HepG2 (cell line): ENCODE data around the gene FAM13B. TPM values are rescaled to one million over a fixed set of nuclear protein-coding genes. Genes with fewer than 3 reads are reported as not detected.

Experiments
- ATAC-seq: fragments of 200-7000 bp; cut with Tn5 transposase; 3 replicates; pipeline ENCODE4 v1.9.1; 2020; ENCODE audit warnings: mild to moderate bottlenecking, moderate library complexity
- BruUV-seq: library from RNA; stranded (reverse); fragments of 400-500 nt; replicated peaks from 2 replicates; lab custom pipeline; 2021; lab: Mats Ljungman, UMichigan
- CTCF ChIA-PET: fragments of 300-600 bp; formaldehyde crosslinking; extraction: SDS; loops from one replicate; lab custom pipeline; 2021; ENCODE audit warnings: low total read pairs, inconsistent platforms, low intra/inter-chr PET ratio; lab: Yijun Ruan, JAX
- POLR2A ChIA-PET: fragments of 350-600 bp; sonication (Branson Sonifier 250); formaldehyde crosslinking; loops from one replicate; lab custom pipeline; 2020; ENCODE audit warnings: antibody characterized with exemption, inconsistent platforms; lab: Yijun Ruan, JAX
- DNase-seq: peaks from one replicate; pipeline ENCODE4 v3.0.0-alpha.2; 2015; ENCODE audit warnings: low spot score
- FAIRE-seq: peaks from 3 replicates; lab custom pipeline; 2011; peaks lifted over from hg19 to GRCh38; lab: Jason Lieb, UNC
- H2AFZ ChIP-seq: one replicate; pipeline ENCODE4 v1.6.1; 2011; ENCODE audit warnings: low read length, inconsistent platforms
- H3K27ac ChIP-seq: fragments of 300-600 bp; 3 replicates; pipeline ENCODE4 v1.8.0; 2011; ENCODE audit warnings: mixed run types, mild to moderate bottlenecking, mixed read lengths, low read length, inconsistent platforms; ENCODE audit not compliant: insufficient read depth; ENCODE audit errors: extremely low read length
- H3K27me3 ChIP-seq, 2 experiments: fragments of 200-600 bp in 1 of 2; 2 replicates in 1 of 2; 3 replicates in 1 of 2; pipeline versions ENCODE4 v1.6.0 to v1.8.0; 2011; ENCODE audit warnings: low read length in 2 of 2, mild to moderate bottlenecking in 2 of 2, moderate library complexity in 2 of 2, inconsistent platforms in 1 of 2; ENCODE audit not compliant: insufficient read depth in 2 of 2, control insufficient read depth in 1 of 2
- H3K36me3 ChIP-seq, 2 experiments: fragments of 200-600 bp in 1 of 2; replicated peaks in 1 of 2; 2 replicates in 1 of 2; 3 replicates in 1 of 2; pipeline versions ENCODE4 v1.5.1 to v1.8.0; 2011; ENCODE audit warnings: low read length in 2 of 2, inconsistent platforms in 1 of 2; ENCODE audit not compliant: insufficient read depth in 2 of 2, control insufficient read depth in 1 of 2
- H3K4me1 ChIP-seq: 2 replicates; pipeline ENCODE4 v1.5.1; 2012; ENCODE audit warnings: low read length, inconsistent platforms; ENCODE audit not compliant: insufficient read depth
- H3K4me2 ChIP-seq: 2 replicates; pipeline ENCODE4 v1.6.0; 2011; ENCODE audit warnings: low read depth, low read length, inconsistent platforms
- H3K4me3 ChIP-seq, 3 experiments: fragments of 200-600 bp in 1 of 3; sonication (generic), shearing (Covaris generic) in 1 of 3; replicated peaks in 1 of 3; 2 replicates each; pipeline ENCODE4 v1.5.1; 2011 to 2016; ENCODE audit warnings: low read length in 3 of 3, inconsistent platforms in 2 of 3, low read depth in 2 of 3, mild to moderate bottlenecking in 2 of 3, control low read depth in 1 of 3, mixed read lengths in 1 of 3; ENCODE audit not compliant: insufficient read depth in 1 of 3
- H3K79me2 ChIP-seq: one replicate; pipeline ENCODE4 v1.6.1; 2011; ENCODE audit warnings: low read length, inconsistent platforms; ENCODE audit not compliant: insufficient read depth
- H3K9ac ChIP-seq: 2 replicates; pipeline ENCODE4 v1.6.0; 2011; ENCODE audit warnings: mild to moderate bottlenecking, low read depth, low read length, inconsistent platforms; ENCODE audit not compliant: insufficient read depth
- H3K9me3 ChIP-seq: 2 replicates; pipeline ENCODE4 v1.5.1; 2012; ENCODE audit warnings: mild to moderate bottlenecking, low read length
- H4K20me1 ChIP-seq: 2 replicates; pipeline ENCODE4 v1.6.0; 2011; ENCODE audit warnings: inconsistent platforms, mild to moderate bottlenecking, low read length, moderate library complexity; ENCODE audit not compliant: insufficient read depth
- BRCA1 ChIP-seq: sonication (generic); formaldehyde crosslinking; IDR thresholded peaks from 2 replicates; pipeline ENCODE4 v1.4.0; 2020; ENCODE audit warnings: missing genetic modification reagents
- CAMTA2 ChIP-seq: sonication (generic); formaldehyde crosslinking; IDR thresholded peaks from 2 replicates; pipeline ENCODE4 v1.4.0; 2020; ENCODE audit warnings: mild to moderate bottlenecking, missing genetic modification reagents, borderline replicate concordance
- PAWR ChIP-seq: sonication (generic); formaldehyde crosslinking; IDR thresholded peaks from 2 replicates; pipeline ENCODE4 v1.4.0; 2020; ENCODE audit warnings: missing genetic modification reagents, mild to moderate bottlenecking, borderline replicate concordance
- ZNF343 ChIP-seq: sonication (generic); formaldehyde crosslinking; IDR thresholded peaks from 2 replicates; pipeline ENCODE4 v1.4.0; 2020; ENCODE audit warnings: mild to moderate bottlenecking, missing genetic modification reagents
- ZNF781 ChIP-seq: sonication (generic); formaldehyde crosslinking; IDR thresholded peaks from 2 replicates; pipeline ENCODE4 v1.5.1; 2020; ENCODE audit warnings: borderline replicate concordance, mild to moderate bottlenecking, missing genetic modification reagents; ENCODE audit errors: not compliant biosample characterization
- ZNF850 ChIP-seq: sonication (generic); formaldehyde crosslinking; conservative IDR thresholded peaks from 2 replicates; pipeline ENCODE4 v1.9.0; 2021; ENCODE audit warnings: mild to moderate bottlenecking, missing genetic modification reagents
- ZSCAN20 ChIP-seq: sonication (generic); formaldehyde crosslinking; IDR thresholded peaks from 2 replicates; pipeline ENCODE4 v1.4.0; 2020; ENCODE audit warnings: missing genetic modification reagents, mild to moderate bottlenecking, borderline replicate concordance
- WGBS: methylation state at CpG from one replicate; pipeline ENCODE4 v1.1.6; 2017; ENCODE audit warnings: low lambda C conversion rate; 5-methylcytosine and 5-hydroxymethylcytosine counted together
- in situ Hi-C: cut with HindIII; loops from 2 replicates; pipeline ENCODE4 v1.10.0; 2017; ENCODE audit warnings: low pct_unique_long_range_greater_than_20kb; ENCODE audit not compliant: extremely low pct_ligation_motif_present
- intact Hi-C: fragments of 100-400 bp; cut with micrococcal nuclease; formaldehyde crosslinking; loops from one replicate; pipeline ENCODE4 v1.10.0; 2022; ENCODE audit not compliant: unreplicated experiment
- polyA plus RNA-seq, 8 experiments: library from polyadenylated mRNA; depleted of rRNA in 3 of 8; stranded (reverse) in 7 of 8; unstranded in 1 of 8; fragments of >200 nt; fragmentation: Illumina TruSeq in 4 of 8; extraction: Trizol in 4 of 8; gene quantifications; 2 replicates each; pipeline versions ENCODE4 v1.2.1 to v1.2.3, GENCODE V29; 2011 to 2016; ENCODE audit warnings: low read depth in 4 of 8, missing spikeins in 1 of 8, mixed read lengths in 1 of 8; ENCODE audit not compliant: insufficient read depth in 1 of 8
- total RNA-seq, 5 experiments: library from RNA; depleted of rRNA; stranded (reverse); fragments of >200 nt; fragmentation: Illumina TruSeq; extraction: Trizol; gene quantifications; 2 replicates each; pipeline ENCODE4 v1.2.3, GENCODE V29; 2016; ENCODE audit warnings: low read depth in 1 of 5
- TF ChIP-seq, protein P1 (sequence below): sonication (generic); formaldehyde crosslinking; conservative IDR thresholded peaks from 2 replicates; pipeline ENCODE4 v1.4.0; 2020; ENCODE audit warnings: missing genetic modification reagents
- TF ChIP-seq, protein P2 (sequence below): IDR thresholded peaks from 2 replicates; pipeline ENCODE4 v1.6.1; 2016; ENCODE audit warnings: mild to moderate bottlenecking

FAM13B gene
- total and polyA plus RNA-seq, 2 of the 13 experiments (the other 11 are each of a cell fraction or from before 2014, with no cell fraction given): 6.9 to 11.5 TPM

DNA sequence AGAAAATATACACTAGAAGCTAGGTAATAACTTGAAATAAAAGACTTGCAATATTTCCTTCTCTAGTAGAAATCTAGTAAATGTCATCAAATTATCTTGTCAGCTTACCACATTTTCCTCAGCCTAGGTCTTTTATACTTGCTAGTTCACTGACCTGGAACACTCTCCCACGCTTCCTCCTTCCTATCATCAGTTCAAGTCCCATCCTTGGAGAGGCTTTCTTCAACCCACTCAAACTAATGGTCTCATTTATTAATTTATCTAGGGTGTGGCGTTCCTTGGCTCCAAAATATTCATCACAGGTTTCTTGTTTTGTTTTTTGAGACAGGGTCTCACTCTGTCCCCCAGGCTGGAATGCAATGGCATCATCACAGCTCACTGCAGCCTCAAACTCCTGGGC is 2.9 kb downstream of the FAM13B start (continued):
- TF ChIP-seq ZNF850 (CRISPR knock-in tag): no peak
- no peak for TF ChIP-seq ZNF781 (CRISPR knock-in tag)
- TF ChIP-seq PAWR (CRISPR knock-in tag): no peak
- TF ChIP-seq, protein P1, sequence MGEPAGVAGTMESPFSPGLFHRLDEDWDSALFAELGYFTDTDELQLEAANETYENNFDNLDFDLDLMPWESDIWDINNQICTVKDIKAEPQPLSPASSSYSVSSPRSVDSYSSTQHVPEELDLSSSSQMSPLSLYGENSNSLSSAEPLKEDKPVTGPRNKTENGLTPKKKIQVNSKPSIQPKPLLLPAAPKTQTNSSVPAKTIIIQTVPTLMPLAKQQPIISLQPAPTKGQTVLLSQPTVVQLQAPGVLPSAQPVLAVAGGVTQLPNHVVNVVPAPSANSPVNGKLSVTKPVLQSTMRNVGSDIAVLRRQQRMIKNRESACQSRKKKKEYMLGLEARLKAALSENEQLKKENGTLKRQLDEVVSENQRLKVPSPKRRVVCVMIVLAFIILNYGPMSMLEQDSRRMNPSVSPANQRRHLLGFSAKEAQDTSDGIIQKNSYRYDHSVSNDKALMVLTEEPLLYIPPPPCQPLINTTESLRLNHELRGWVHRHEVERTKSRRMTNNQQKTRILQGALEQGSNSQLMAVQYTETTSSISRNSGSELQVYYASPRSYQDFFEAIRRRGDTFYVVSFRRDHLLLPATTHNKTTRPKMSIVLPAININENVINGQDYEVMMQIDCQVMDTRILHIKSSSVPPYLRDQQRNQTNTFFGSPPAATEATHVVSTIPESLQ (CRISPR knock-in tag): no peak
- TF ChIP-seq BRCA1: no peak

DNA sequence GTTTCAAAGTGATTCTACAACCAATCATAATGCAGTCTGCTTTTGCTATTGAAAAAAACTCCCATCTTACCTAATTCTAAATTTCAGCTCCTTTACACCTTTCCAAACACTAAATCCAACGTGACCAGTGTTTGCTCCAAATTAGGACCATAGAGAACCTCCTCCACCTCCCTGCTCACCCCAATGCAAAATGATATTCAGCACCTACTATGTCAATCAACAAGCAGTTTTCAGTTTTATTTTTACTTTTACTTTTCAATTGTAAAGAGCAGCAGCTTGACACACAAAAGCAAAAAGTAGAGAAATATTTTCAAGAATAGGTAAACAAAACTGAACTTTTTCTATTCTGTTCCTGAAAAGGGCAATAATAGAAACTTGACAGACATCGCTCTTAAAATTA is 3.4 kb downstream of the FAM13B start:
- H4K20me1 ChIP-seq: peaks cover 56% of the 10 kb centered on the region
- no peak overlapping the region for H2AFZ ChIP-seq
- BruUV-seq: no TSS peak
- no peak for FAIRE-seq
- no peak for TF ChIP-seq ZSCAN20 (CRISPR knock-in tag)
- no peak for TF ChIP-seq CAMTA2
- TF ChIP-seq, protein P2, sequence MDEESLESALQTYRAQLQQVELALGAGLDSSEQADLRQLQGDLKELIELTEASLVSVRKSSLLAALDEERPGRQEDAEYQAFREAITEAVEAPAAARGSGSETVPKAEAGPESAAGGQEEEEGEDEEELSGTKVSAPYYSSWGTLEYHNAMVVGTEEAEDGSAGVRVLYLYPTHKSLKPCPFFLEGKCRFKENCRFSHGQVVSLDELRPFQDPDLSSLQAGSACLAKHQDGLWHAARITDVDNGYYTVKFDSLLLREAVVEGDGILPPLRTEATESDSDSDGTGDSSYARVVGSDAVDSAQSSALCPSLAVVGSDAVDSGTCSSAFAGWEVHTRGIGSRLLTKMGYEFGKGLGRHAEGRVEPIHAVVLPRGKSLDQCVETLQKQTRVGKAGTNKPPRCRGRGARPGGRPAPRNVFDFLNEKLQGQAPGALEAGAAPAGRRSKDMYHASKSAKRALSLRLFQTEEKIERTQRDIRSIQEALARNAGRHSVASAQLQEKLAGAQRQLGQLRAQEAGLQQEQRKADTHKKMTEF (CRISPR knock-in tag): no peak
- TF ChIP-seq ZNF343 (CRISPR knock-in tag): no peak
- POLR2A ChIA-PET: no interaction called here
- H3K27me3 ChIP-seq: no peaks in the 10 kb centered on the region; a peak in 1 of 5 replicates
- H3K4me3 ChIP-seq: no peak overlapping the region
- no peak overlapping the region for H3K27ac ChIP-seq
- peak overlapping the region; percentile 24; the same call in 1 of the 2 replicates for H3K4me2 ChIP-seq
- H3K36me3 ChIP-seq: peaks cover 0 to 4% of the 10 kb centered on the region in 2 experiments; a peak in 1 of 5 replicates
- H3K9me3 ChIP-seq: no peaks in the 10 kb centered on the region
- no peak for ATAC-seq
- H3K9ac ChIP-seq: no peak overlapping the region
- H3K4me1 ChIP-seq: peaks cover 57% of the 10 kb centered on the region
- in situ Hi-C loops (no loop called here), intact Hi-C loops (no loop called here)
- H3K79me2 ChIP-seq: peaks cover 79% of the 10 kb centered on the region
- DNase-seq: no peak
- WGBS: 87% methylated on average over 2 of the region's 2 CpGs
- CTCF ChIA-PET: no interaction called here
